Erythroblast (primary cell): ENCODE data around the gene RARRES1.

Source experiments
- GATA1 ChIP-seq: IDR thresholded peaks from 2 replicates; pipeline ENCODE4 v1.6.1; 2011; ENCODE audit warnings: low read depth, mild to moderate bottlenecking, control low read depth, low read length, moderate library complexity
- POLR2A ChIP-seq: IDR thresholded peaks from 2 replicates; pipeline ENCODE4 v1.6.1; 2011; ENCODE audit warnings: mild to moderate bottlenecking, low read length

DNA sequence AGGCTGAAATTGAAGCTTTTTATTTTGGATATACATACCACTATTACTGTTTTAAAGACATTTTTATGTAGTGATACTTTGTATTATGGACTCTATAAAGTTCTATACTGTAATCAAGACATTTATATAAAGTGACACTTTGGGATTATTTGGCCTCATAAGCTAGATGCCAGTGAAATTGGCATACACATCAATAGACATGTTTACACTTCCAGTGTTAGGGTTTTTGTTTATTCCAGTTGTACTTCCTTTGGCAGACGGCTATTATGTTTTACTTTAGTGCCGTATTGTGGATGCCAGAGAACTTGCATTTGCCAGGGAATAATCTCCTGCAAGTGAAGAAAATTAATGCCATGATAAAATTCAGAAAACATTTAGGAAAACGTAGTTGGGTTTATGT lies 65.8 kb downstream of the RARRES1 start:
- TF ChIP-seq POLR2A: no peak
- TF ChIP-seq GATA1: no peak
